Astrocyte (in vitro differentiated cells and primary cell): ENCODE data around the gene SPATA16.

Experiments
- CTCF ChIP-seq: IDR thresholded peaks from 2 replicates; pipeline ENCODE4 v1.5.1; 2011; ENCODE audit warnings: low read depth, mild to moderate bottlenecking, inconsistent platforms, low read length, moderate library complexity; ENCODE audit not compliant: insufficient read depth
- EZH2 ChIP-seq: IDR thresholded peaks from 2 replicates; pipeline ENCODE4 v1.6.1; 2012; ENCODE audit warnings: mild to moderate bottlenecking, low read length, inconsistent platforms; ENCODE audit not compliant: insufficient read depth

GRCh38 chr3:173037840-173038483 is 103.1 kb downstream of the SPATA16 start:
- TF ChIP-seq CTCF (no peak), EZH2 (no peak)
